ENCODE data around the gene ZNF672. TPM values are rescaled to one million over a fixed set of nuclear protein-coding genes. Genes with fewer than 3 reads are reported as not detected.

Gene ZNF672
- total and polyA plus RNA-seq, 2 experiments from 2014 or later, result 10.3 to 39.7 TPM

DNA sequence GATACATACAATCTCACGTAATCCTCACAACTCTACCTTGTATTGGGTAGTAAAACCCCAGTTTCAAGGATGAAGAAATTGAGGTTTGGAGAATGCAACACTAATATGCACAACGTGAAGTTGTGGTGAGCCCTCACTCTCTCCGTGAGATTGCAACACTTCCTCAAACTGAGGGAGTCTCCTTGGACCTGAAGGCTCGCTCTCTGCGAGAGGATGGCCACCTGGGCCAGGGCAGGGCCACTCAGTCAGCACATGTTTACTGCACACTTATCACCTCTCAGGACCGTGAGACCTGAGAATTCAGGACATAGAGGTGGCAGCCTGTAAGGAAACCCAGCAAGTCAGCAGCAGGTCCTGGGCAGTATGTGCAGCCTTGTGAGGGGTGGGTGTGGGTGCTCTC, 21.0 kb upstream of the ZNF672 start (continued):
- TF ChIP-seq, protein P1, sequence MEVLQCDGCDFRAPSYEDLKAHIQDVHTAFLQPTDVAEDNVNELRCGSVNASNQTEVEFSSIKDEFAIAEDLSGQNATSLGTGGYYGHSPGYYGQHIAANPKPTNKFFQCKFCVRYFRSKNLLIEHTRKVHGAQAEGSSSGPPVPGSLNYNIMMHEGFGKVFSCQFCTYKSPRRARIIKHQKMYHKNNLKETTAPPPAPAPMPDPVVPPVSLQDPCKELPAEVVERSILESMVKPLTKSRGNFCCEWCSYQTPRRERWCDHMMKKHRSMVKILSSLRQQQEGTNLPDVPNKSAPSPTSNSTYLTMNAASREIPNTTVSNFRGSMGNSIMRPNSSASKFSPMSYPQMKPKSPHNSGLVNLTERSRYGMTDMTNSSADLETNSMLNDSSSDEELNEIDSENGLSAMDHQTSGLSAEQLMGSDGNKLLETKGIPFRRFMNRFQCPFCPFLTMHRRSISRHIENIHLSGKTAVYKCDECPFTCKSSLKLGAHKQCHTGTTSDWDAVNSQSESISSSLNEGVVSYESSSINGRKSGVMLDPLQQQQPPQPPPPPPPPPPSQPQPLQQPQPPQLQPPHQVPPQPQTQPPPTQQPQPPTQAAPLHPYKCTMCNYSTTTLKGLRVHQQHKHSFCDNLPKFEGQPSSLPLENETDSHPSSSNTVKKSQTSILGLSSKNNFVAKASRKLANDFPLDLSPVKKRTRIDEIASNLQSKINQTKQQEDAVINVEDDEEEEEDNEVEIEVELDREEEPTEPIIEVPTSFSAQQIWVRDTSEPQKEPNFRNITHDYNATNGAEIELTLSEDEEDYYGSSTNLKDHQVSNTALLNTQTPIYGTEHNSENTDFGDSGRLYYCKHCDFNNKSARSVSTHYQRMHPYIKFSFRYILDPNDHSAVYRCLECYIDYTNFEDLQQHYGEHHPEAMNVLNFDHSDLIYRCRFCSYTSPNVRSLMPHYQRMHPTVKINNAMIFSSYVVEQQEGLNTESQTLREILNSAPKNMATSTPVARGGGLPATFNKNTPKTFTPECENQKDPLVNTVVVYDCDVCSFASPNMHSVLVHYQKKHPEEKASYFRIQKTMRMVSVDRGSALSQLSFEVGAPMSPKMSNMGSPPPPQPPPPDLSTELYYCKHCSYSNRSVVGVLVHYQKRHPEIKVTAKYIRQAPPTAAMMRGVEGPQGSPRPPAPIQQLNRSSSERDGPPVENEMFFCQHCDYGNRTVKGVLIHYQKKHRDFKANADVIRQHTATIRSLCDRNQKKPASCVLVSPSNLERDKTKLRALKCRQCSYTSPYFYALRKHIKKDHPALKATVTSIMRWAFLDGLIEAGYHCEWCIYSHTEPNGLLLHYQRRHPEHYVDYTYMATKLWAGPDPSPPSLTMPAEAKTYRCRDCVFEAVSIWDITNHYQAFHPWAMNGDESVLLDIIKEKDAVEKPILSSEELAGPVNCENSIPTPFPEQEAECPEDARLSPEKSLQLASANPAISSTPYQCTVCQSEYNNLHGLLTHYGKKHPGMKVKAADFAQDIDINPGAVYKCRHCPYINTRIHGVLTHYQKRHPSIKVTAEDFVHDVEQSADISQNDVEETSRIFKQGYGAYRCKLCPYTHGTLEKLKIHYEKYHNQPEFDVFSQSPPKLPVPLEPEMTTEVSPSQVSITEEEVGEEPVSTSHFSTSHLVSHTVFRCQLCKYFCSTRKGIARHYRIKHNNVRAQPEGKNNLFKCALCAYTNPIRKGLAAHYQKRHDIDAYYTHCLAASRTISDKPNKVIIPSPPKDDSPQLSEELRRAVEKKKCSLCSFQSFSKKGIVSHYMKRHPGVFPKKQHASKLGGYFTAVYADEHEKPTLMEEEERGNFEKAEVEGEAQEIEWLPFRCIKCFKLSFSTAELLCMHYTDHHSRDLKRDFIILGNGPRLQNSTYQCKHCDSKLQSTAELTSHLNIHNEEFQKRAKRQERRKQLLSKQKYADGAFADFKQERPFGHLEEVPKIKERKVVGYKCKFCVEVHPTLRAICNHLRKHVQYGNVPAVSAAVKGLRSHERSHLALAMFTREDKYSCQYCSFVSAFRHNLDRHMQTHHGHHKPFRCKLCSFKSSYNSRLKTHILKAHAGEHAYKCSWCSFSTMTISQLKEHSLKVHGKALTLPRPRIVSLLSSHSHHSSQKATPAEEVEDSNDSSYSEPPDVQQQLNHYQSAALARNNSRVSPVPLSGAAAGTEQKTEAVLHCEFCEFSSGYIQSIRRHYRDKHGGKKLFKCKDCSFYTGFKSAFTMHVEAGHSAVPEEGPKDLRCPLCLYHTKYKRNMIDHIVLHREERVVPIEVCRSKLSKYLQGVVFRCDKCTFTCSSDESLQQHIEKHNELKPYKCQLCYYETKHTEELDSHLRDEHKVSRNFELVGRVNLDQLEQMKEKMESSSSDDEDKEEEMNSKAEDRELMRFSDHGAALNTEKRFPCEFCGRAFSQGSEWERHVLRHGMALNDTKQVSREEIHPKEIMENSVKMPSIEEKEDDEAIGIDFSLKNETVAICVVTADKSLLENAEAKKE (CRISPR knock-in tag; IDR thresholded peaks at IDR 0.05), result no peak
- TF ChIP-seq NANOG (IDR thresholded peaks at IDR 0.05; ENCODE audit: borderline replicate concordance) (no peak), JUNB (IDR thresholded peaks at IDR 0.05; ENCODE audit: unreplicated experiment) (no peak)
- TF ChIP-seq, protein P2, sequence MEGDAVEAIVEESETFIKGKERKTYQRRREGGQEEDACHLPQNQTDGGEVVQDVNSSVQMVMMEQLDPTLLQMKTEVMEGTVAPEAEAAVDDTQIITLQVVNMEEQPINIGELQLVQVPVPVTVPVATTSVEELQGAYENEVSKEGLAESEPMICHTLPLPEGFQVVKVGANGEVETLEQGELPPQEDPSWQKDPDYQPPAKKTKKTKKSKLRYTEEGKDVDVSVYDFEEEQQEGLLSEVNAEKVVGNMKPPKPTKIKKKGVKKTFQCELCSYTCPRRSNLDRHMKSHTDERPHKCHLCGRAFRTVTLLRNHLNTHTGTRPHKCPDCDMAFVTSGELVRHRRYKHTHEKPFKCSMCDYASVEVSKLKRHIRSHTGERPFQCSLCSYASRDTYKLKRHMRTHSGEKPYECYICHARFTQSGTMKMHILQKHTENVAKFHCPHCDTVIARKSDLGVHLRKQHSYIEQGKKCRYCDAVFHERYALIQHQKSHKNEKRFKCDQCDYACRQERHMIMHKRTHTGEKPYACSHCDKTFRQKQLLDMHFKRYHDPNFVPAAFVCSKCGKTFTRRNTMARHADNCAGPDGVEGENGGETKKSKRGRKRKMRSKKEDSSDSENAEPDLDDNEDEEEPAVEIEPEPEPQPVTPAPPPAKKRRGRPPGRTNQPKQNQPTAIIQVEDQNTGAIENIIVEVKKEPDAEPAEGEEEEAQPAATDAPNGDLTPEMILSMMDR (conservative IDR thresholded peaks at IDR 0.05; ENCODE audit: low read depth in 2 of 2), result no peak

DNA sequence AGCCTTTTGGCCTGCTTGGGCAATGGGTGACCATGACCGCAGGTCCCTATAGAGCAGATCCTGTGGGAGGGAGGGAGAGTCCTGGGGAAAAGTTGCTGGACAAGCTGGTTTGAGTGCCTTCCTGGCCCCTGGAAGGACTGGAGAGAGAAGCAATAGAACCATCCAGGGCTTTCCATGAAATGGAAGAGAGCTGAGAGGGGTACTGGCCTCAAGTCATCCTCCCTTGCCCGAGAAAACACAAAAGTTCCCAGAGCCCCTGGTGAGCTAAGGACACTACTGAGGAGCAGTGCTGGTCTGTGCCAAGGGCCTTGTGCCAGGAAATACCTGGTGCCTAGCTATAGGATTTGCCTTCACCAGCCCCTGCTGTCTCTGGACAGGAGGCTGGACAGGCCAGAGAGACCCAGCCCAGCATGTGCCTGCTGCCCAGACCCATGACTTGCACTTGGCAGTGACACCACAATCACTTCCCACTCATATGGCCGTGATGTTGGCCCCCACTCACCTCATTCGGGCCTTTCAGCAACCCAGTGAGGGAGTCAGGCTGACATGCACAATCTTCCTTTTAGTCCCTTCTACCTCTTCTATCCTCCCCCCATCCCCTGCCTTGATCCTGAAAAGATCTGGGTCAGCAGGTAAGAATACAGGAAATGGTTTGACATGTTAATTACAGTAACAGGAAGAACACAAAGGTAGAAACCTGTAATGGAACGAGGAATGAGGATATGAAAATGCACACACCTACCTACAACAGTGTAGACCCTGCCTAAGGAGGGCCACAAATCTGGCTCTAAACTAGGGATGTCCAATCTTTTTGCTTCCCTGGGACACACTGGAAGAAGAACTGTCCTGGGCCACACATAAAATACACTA, 19.3 kb upstream of the ZNF672 start:
- 0 out of 2 replicates have a peak, but pooled peaks cover 5% of the 10 kb centered on the region for H3K4me1 ChIP-seq (ENCODE audit: insufficient read depth)
- H3K36me3 Mint-ChIP-seq (ENCODE audit: low read depth), result peaks cover 53% of the 10 kb centered on the region
- H3K4me3 ChIP-seq, result no peak overlapping the region
- peak overlapping the region; percentile 66 for H3K4me2 ChIP-seq
- H3K9me3 Mint-ChIP-seq, result no peaks in the 10 kb centered on the region
- H3K27me3 ChIP-seq (ENCODE audit: insufficient read depth), result no peaks in the 10 kb centered on the region
- peaks cover 32% of the 10 kb centered on the region for H3K4me1 Mint-ChIP-seq
- H3K4me3 Mint-ChIP-seq, result peak overlapping the region; percentile 17; the same call in 1 of the 3 replicates
- no peak overlapping the region for H2AFZ ChIP-seq
- H3K36me3 ChIP-seq (ENCODE audit: insufficient read depth), result peaks cover 6% of the 10 kb centered on the region; the same call in 1 of the 2 replicates
- H3K27ac Mint-ChIP-seq, result peak overlapping the region; percentile 72
- ATAC-seq (no peak), DNase-seq (ENCODE audit: low spot score) (no peak)
- H3K27me3 Mint-ChIP-seq (ENCODE audit: insufficient read depth, low read depth, poor library complexity), result peaks cover 4% of the 10 kb centered on the region
- H3K9me2 ChIP-seq (ENCODE audit: insufficient read depth), result no peaks in the 10 kb centered on the region
- peaks cover 38% of the 10 kb centered on the region for H3K79me2 ChIP-seq (replicated peaks; ENCODE audit: insufficient read depth)
- no peaks in the 10 kb centered on the region for H3F3A ChIP-seq (replicated peaks; ENCODE audit: low read depth)
- no peak overlapping the region for H3K27ac ChIP-seq (ENCODE audit: low read depth)
- H4K20me1 ChIP-seq (replicated peaks; ENCODE audit: insufficient read depth), result peaks cover 8% of the 10 kb centered on the region
- TF ChIP-seq STAT1 (IDR thresholded peaks at IDR 0.05; ENCODE audit: unreplicated experiment), result no peak
- TF ChIP-seq, protein P2 (conservative IDR thresholded peaks at IDR 0.05; ENCODE audit: low read depth in 2 of 2), result no peak
- no peak for TF ChIP-seq NANOG (IDR thresholded peaks at IDR 0.05; ENCODE audit: borderline replicate concordance)
- no peak for TF ChIP-seq EZH2phosphoT487 (IDR thresholded peaks at IDR 0.05; ENCODE audit: unreplicated experiment)
- no peak for TF ChIP-seq CREB1 (CRISPR knock-in tag; IDR thresholded peaks at IDR 0.05; ENCODE audit: low read depth)
- TF ChIP-seq, protein P3, sequence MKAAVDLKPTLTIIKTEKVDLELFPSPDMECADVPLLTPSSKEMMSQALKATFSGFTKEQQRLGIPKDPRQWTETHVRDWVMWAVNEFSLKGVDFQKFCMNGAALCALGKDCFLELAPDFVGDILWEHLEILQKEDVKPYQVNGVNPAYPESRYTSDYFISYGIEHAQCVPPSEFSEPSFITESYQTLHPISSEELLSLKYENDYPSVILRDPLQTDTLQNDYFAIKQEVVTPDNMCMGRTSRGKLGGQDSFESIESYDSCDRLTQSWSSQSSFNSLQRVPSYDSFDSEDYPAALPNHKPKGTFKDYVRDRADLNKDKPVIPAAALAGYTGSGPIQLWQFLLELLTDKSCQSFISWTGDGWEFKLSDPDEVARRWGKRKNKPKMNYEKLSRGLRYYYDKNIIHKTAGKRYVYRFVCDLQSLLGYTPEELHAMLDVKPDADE (IDR thresholded peaks at IDR 0.05), result no peak
